GM19467 (cell line): Measurements from ENCODE around the gene KCNK4.
"Not testable (repeated sequence)": the region's sequence is repeated elsewhere in the genome, so short reads cannot be mapped to it uniquely, and the experiment has no call there.

ENCODE experiments used
- ATAC-seq: cut with Tn5 transposase; IDR thresholded peaks from one replicate; pipeline ENCODE4 v1.9.1; 2021; ENCODE audit warnings: mild to moderate bottlenecking, moderate library complexity; ENCODE audit not compliant: unreplicated experiment

The KCNK4 gene

DNA sequence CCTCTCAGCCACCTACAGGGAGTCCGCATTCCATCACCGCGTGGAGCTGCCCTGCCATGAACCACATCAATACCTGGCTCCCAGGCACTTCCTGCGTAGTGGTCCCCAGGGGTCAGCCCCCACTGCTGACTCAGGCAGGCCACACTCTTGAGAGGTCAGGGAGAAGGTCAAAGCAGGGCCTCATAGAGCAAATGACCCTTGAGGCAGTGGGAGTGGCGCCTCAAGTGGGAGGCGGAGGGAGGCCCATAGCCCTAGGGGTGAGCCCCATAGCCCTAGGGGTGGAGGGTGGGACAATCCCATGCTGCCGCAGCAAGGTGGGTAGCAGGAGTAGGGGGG lies 31.8 kb downstream of the KCNK4 start:
- no peak for ATAC-seq

DNA sequence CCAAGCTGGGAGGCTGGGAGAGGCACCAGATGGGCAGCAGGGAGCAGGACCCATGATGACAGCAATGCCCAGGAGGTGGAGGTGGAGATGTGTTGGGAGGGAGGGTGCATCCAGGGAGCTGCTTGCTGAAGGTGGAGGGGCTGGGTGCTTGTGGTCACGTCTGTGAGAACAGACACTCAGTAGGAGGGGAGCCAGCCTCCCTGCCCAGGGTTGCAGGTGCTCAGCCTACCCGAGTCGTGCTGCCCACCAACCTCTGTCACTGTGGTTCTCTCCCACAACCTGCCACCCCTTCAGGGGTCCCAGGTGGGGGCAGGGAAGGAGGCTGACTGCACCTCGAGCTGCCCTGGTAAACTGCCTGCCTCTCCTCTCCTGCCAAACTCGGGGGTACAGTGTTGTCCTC lies 32.3 kb downstream of the KCNK4 start:
- ATAC-seq, result no peak

DNA sequence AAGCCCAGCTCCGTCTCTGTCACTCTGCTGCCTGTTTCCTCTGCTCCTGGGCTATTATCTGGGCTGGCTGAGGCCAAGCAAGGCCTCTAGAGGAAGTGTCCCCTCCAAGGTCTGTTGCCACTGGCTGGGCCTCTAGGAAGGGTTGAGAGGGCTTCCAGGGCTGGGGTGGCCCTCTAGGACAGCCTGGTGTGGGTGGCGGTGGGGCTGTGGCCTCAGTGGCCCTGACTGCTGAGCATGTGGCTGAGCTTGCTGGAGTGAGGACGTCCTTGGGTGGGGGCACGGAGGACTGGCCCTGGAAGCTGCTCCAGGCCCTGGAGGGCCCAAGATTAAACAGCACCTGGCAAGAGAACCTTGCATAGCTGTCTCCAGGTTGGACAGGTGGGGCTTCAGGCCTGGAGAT lies 32.9 kb downstream of the KCNK4 start:
- ATAC-seq, result not testable (repeated sequence)

DNA sequence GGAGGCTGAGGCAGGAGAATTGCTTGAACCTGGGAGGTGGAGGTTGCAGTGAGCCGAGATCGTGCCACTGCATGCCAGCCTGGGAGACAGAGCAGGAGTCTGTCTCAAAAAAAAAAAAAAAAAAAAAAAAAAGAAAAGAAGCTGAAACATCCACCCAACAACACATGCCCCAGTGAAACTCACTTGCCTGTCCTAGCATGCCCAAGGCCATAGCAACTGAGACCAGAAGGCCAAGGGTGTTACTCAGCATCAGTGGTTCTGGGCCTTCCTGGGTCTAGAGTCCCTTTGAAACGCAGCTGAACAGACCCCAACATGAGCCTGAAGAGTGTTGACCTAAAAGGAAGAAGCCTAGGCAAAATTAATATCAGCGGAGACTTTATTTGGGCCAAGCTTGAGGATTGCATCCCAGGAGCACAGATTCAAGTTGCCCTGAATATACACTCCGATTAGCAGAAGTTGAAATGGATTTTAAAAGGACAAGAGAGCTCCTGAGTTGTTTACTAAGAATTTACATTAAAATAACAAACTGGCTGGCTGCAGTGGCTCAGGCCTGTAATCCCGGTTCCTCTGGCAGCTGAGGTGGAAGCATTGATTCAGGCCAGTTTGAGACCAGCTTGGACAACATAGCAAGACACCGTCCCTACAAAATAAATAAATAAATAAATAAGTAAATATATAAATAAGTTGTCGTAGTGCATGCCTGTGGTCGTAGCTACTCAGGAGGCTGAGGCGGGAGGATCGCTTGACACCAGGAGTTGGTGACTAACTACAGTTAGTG lies 33.8 kb downstream of the KCNK4 start:
- no peak for ATAC-seq

DNA sequence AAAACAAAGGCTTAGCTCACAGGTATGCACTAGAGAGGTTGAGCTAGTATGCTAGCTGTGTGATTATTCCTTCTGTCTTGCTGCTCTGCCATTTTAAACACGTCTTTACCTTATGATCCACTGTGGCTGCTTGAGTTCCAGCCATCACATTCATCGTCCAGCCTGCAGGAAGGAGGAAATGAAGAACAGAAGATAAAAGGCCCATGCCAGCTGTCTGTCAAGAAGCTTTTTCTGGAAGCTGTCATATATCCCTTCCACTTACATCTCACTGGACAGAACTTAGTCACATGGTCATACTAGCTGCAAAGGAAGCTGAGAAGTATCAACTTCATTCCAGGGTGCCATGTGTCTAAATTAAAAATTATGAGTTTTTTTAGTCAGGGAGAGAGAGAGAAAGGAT lies 36.3 kb downstream of the KCNK4 start:
- ATAC-seq, result no peak

DNA sequence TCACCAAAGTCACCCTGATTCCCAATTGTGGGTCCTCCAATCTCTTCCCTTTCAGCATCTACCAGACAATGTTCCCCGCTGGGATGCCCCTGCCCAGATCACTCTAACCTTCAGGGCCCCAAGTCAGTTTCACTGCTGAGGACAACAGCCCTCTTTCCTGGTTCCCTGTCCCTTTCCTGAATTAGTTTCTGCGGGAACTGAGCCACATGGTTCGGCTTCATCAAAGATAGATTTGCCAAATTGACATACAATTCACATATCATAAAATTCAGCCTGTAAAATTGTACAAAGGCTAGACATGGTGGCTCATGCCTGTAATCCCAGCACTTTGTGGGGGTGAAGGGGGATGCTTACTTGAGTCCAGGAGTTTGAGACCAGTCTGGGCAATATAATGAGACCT lies 36.9 kb downstream of the KCNK4 start:
- no peak for ATAC-seq

DNA sequence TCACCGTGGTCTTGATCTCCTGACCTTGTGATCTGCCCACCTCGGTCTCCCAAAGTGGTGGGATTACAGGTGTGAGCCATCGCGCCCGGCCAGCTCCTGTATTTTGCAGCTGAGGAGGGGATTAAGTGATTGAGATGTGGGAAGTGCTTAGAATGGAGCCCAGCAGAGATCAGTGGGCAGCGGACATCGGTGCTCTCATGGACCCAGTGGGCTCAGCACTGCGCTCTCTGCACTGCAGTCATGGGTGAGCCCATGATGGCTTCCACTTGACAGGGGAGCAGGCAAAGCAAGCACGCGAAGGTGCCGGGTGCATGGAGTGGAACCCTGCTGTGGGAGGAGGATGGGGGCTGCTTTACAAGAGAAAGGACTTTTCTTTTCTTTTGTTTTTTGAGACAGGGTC lies 39.8 kb downstream of the KCNK4 start:
- ATAC-seq, result no peak

DNA sequence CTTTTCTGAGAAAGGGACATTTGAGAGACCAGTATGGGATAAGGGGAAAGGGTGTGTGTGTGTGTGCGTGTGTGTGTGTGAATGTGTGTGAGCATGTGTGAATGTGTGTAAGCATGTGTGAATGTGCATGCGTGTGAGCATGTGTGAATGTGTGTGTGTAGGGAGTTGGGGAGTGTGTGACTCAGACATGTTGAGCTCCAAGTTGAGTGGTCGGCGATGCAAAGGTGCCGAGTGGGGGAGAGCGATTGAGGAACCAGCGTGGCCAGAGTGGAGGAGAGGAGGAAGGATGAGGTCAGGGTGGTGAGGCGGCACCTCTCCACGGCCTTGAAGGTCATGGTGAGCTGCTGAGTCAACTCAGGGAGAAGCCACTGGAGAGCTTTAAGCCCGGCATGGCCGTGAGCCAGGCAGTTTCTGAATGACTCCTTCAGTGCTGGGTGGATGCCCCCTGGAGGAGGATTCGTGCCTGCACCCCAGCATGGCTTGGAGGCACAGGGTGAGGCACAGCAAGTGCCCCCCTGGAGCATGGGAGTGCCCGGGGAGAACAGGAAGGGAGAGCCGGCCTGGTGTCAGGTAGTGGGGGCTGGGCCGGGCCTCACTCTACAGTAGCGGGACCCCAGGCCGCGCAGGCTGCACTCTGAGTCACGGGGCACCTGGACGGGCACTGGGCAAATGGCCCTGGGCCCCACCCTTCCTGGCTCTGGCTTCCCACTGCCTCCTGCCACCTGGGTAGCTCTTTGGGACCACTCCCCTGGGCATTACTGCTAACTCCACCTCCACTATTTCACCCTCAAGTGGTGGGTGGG lies 40.7 kb downstream of the KCNK4 start:
- no peak for ATAC-seq

DNA sequence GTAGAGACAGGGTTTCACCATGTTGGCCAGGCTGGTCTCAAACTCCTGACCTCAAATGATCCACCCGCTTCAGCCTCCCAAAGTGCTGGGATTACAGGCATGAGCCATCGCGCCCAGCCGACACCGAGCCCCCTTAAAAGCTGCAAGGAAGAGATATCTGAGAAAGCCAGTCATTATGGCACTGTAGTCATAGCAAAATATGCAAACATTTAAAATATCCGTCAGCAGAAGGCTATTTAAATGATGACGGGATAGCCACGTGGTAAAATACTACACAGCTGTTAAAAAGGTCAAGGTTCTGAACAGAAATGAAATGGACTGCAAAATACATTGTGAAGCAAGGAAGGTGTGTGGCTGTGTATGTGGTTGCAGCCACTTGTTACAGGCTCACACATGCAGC lies 42.5 kb downstream of the KCNK4 start:
- ATAC-seq, result no peak

DNA sequence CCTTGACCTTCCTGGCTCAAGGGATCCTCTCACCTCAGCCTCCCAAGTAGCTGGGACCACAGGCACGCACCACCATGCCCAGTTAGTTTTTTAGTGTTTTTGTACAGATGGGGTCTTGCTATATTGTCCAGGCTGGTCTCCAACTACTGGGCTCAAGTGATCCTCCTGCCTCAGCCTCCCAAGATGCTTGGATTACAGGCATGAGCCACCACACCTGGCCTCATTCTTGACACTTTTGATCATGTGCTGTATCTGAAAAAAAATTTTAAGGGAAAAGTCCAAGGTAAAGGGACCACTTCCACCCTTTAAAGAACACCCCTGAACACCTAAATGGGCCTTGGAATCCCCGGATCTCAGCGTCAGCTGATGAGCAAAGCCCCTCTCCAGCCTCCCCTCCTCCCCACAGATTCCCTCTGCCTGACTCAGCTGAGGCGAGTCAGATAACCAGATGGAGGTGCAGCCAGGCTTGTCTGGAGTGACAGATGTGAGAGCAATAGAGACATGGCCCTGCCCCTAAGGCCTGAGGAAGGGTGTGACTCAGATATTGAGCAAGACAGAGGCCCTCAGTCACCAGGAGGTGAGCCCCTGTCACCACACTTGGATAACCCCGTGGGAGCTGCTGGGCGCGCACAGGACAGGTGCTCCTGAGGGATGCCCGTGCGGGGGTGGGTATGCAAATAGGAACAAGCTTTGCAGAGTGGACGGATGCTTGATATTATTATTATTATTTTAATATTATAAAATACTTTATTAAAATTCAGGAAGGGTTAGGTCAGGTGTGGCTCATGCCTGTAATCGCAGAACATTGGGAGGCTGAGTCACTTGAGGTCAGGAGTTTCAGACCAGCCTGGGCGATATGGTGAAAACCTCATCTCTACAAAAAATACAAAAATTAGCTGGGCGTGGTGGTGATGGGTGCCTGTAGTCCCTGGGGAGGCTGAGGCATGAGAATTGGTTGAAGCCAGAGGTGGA lies 43.9 kb downstream of the KCNK4 start:
- peak; percentile 50 for ATAC-seq

DNA sequence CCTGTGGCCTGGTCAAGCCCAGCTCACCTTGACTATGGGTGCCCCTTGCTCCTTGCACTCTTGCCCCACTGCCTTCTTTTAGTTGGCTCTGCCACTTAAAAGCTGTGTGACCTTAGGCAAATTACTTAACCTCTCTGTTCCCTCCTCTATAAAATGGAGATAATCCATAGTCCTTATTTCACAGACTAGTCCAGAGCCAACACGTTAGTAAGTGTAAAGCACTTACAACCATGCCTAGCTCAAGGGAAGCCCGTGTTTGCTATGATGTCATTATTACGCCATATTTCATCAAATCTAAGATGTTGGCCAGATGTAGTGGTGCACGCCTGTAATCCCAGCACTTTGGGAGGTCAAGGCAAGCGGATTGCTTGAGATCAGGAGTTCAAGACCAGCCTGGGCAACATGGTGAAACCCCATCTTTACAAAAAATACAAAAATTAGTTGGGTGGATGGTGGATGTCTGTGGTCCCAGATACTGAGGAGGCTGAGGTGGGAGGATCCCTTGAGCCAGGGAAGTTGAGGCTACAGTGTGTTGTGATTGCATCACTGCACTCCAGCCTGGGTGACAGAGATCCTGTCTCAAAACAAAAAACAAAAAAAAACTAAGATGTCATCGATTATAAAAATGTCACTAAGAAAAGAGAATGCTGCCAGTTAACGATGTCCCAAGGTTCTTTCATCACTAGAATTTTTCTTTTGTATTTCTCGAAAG lies 46.6 kb downstream of the KCNK4 start:
- ATAC-seq, result no peak

DNA sequence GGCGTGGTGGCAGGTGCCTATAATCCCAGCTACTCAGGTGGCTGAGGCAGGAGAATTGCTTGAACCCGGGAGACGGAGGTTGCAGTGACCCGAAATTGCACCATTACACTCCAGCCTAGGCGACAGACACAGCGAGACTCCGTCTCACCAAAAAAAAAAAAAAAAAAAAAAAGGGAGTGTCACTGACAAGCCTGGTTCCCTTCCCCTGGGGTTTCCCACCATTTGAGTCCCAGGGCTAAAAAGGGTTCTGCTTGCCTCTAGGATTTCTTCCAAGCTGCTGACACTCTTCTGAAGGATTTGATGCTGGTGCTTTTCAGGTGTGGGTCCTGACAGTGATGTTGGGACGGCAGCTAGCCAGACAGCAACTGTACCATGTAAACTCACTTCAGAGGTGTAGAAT lies 47.6 kb downstream of the KCNK4 start:
- no peak for ATAC-seq

DNA sequence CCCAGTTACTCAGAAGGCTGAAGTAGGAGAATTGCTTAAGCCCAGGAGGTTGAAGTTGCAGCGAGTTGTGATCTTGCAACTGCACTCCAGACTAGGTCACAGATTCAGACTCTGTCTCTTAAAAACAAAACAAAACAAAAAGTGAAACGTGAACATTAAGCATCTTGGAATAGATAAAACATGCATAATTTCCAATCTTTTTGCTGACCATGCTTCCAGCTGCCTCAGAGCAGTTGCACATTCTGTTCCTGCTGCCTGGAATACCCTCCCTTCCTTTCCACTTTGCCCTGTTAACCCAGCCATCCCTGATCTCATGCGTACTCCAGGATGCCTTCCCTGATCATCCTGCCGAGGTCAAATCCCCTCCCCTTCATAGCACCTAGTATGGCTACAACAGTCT lies 48.2 kb downstream of the KCNK4 start:
- ATAC-seq, result no peak

DNA sequence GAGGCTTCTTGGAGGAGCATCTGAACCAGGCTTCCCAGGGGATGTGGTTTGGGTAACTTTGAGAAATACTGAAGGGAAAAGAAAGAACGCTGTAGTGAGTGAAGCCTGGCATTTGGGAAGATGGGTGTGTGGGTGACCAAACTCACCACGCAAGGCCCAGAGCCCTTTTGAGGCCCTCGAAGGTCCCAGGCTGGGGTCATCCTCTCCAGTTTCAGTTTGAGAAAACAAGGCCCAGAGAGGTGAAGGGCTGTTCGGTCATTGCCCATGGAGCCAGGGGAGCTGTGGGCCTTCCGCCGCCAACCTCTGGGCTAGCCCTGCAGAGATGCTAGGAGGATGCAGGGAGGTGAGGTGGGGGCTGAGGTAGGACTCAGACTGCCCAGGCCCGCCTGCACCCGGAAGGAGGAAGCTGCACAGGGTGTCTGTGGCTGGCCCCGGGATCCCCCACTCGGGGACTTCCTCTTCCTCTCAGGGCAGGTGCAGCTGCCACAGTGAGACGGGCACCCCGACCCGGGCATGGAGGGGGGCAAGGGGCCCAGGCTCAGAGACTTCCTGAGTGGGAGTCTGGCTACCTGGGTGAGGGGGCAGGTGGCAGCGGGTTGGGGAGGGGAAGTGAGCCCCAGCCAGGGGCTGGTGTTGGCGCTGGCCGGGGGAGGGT lies 48.8 kb downstream of the KCNK4 start, which contains the start of gene CCDC88B:
CCDC88B (plus strand) TSS at position 451 of the 655 bp plus-strand sequence; CDS start at position 514, 63 bp downstream.
- ATAC-seq, result peak; percentile 57

DNA sequence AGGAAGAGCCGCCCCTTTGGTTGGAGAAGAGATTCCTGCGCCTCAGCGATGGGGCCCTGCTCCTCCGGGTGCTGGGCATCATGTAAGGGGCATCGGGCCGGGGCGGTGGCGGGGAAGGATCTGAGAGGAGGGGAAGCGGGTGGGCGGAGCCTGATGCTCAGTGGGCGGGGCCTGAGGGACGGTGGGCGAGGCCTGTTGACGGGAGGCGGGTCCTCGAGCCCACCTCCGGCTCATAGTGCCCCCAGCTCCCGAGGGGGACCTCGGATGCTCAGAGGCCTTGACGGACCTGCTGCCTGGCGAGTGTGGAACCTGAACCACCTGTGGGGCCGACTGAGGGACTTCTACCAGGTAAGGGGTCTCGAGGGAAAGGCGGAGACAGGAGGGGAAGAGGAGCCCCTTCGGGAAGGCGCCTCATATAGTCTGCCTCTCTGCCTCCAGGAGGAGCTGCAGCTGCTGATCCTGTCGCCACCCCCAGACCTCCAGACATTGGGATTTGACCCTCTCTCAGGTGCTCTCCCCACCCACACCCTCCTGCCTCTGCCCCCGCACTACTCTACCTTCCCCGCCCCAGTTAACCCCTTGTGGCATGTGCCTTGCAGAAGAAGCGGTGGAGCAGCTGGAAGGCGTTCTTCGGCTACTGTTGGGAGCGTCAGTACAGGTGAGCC lies 49.7 kb downstream of the KCNK4 start:
- ATAC-seq, result no peak

DNA sequence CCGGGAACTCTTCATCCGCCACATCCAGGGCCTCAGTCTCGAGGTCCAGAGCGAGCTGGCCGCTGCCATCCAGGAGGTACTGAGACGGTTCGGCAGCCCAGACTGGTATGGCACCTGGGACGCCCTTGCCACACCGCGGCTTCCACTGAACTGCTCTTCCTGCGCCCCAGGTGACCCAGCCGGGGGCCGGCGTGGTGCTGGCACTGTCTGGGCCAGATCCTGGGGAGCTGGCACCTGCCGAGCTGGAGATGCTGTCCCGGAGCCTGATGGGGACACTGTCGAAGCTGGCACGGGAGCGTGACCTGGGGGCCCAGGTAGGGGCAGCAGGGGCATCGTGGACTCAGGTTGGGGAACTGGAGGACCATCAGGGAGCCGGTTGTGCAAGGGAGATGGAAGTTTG lies 50.3 kb downstream of the KCNK4 start:
- no peak for ATAC-seq

DNA sequence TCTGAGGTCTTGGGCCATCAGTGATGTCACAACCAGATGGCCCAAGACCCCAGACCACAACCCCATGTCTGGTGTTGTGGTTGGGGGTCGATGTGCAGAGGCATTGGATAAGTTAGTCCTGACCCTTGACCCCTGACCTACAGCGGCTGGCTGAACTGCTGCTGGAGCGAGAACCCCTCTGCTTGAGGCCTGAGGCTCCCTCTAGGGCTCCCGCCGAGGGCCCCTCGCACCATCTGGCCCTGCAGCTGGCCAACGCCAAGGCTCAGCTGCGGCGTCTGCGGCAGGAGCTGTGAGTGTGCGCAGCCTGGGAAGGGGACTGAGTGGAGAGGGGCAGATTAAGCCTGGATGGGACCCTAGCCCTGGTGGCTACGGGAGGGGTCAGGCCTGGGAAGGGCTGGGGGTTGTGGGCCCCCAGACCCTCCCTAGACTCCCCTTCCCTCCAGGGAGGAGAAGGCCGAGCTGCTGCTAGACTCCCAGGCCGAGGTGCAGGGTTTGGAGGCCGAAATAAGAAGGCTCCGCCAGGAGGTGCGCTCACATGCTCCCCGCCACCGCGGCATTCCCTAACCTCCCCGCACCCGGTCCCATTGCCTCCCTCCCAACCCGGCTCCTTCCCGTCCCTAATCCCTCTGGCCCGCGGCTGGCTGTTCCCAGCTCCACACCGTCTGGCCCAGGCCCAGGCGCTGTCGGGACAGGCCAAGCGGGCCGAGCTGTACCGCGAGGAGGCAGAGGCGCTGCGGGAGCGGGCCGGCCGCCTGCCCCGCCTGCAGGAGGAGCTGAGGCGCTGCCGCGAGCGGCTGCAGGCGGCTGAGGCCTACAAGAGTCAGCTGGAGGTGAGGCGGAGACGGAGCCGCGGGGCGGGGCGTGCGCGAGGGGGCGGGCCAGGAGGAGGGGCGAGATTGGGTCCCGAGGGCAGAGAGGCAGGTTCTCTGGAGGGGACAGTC lies 51.0 kb downstream of the KCNK4 start:
- ATAC-seq, result no peak
